Measurements from ENCODE around the gene EIF5B.

Gene EIF5B

DNA sequence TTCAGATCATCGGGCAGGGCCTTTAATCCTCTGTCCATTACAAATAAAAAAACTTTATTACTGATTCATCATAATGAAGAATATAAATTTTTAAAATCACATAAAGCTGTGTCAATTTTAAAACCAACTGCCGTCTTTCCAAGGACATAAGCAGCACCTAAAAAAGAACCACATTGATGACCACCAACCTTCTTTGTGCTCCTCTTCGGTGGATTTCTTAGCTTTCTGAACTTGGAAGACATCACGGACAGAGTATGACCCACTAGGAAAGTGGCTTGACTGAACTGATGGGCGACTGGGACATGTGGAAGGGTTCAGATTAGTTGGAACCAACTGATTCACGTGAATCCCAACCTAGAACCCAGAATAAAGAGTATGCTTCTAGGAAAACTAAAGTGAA is 68.9 kb downstream of the EIF5B start:
- DNase-seq (ENCODE audit: low read depth in 2 of 2): no peak

DNA sequence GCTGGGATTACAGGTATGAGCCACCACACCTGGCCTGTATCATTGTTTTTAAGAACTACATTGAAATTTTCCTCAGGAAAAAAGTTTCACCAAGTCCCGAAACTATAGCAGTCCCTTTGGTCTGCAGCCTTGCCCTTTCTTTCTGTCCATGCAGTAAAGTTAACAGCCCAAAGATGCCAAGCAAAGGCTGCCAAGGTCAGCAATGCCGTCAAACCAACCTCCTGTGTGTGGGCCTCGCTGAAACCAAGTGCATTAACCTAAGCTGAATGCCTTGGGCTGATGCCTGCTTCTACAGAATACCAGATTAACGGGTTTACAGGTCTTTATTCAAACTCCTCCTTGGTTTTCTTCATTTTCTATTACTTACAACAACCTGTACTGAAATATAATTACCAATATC is 73.1 kb downstream of the EIF5B start:
- no peak for DNase-seq (ENCODE audit: low read depth in 2 of 2)

DNA sequence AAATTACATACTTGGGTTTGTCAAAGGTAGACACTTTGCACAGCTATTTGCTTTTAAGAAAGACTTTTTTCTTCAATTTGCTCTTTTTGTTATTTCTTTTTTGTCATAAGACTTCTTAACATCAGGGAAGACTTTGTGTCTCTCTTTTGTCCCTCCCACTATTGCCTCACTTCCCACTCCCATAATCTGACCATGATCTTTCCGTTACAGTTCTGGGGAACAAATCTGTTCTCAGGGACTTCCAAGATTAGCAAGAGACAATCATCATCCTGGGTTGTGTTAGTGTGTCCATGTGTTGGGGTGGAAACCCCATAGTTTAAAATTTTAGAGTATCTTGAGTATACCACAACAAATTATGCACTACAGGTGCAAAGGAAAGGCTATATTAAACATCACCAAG is 77.4 kb downstream of the EIF5B start:
- DNase-seq (ENCODE audit: low read depth in 2 of 2): no peak

DNA sequence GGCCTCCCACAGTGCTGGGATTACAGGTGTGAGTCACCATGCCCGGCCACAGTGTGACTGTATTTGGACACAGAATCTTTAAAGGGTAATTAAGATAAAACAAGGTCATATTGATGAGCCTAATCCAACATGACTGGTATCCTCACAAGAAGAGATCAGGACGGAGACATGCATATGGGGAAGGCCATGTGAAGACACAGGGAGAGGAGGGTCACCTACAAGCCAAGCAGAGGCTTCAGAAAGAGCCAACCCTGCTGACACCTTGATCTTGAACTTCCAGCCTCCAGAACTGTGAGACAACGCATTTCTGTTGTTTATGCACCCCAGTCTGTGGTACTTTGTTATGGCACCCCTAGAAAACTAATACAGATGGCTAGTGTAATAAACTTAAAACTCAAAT is 80.2 kb downstream of the EIF5B start:
- DNase-seq (ENCODE audit: low read depth in 2 of 2): no peak

DNA sequence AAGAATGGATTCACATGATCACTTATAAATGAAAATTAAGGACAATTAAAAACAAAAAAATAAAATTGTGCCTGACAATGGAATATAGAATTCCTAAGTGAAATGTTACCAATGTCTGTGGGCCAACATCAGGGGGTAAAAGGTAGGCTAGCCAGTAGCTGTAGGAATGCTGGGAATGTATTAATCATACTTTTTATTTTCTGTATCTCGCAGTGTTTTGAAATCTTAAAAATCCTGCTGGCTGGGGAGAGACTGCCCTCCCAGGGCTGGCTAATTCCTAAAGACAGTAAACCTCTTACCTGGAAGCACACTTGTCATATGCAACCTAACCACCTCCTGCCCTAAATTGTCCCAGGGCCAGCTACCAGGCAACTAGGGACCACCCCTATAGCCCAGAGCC is 82.8 kb downstream of the EIF5B start:
- no peak for DNase-seq (ENCODE audit: low read depth in 2 of 2)

DNA sequence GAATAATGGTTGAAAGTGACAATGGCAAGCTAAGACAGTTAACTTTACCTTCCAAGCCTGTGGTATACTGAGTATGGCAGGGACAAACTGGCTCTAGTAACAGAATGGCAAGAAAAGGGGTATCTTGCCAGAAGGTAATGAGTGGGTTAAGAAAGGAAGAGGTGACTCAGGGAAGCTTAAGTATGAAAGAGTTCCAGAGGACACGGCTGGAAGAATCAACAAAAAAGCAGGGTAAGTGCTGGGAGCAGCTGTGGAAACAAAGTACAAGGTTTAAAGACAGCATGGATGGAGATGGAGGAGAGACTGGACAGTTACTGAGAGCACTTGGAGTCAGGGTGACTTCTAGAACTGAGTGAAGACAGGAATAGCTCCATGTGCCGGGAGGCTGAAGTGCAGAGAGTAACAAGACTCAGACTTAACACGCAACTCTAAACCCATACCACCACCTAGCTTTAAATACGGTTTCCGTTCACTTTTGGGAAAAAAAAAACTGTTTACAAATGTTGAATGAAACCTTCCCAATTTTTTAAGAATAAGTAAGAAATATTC is 83.6 kb downstream of the EIF5B start:
- no peak for DNase-seq (ENCODE audit: low read depth in 2 of 2)

DNA sequence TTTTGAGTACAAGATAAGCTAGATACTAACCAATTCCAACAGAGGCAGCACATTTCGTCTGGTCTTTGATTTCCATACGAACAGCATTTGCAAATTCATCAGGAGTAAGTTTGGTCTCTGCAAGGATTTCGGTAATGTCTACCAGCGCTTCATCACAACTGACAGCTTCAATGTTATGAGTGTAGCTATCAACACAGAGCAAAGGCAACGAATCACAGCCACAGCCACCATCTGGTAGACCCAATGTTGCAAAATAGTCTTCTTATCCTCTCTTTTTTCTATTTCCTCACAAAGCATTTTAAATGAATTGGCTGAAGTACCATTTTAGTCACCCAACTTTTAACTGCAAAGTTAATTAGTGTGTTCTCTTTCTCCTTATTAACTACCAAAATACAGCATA is 84.3 kb downstream of the EIF5B start:
- DNase-seq (ENCODE audit: low read depth in 2 of 2): no peak

DNA sequence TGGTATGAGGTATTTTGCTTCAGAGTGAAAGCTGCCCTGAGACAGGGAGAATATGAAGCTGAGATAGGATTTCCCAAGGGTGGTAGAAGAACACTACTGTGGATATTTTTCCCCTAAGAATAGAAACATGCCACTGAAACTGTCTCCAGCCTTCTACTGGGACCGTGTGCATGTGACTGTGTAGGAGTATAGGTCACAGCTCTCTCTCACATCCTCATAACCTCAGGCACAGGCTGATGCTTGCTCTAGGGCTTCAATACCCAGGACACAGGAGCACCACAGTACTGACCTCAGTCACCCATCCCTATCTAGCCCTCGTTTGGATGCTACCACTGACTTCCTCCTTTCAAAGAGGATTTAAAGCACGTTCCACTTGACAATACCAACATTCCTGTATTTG is 85.4 kb downstream of the EIF5B start:
- no peak for DNase-seq (ENCODE audit: low read depth in 2 of 2)

DNA sequence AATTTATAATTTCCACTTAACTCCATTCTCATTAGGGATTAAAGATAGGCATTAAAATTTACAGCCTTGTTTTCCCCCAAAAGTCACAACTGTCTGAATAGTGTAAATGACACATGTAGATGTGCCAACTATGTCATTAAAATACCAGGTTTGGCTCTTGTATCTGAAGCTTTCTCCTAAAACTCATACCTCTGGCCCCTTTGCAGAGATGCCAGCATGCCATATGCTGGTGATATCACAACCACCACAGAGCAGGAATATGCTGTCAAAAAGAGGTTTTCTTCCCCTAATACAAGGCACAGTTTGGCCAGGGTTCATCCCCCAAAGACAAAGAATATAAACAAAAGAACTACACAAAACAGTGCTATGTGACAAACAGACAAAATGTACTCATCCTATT is 87.2 kb downstream of the EIF5B start:
- DNase-seq (ENCODE audit: low read depth in 2 of 2): no peak

DNA sequence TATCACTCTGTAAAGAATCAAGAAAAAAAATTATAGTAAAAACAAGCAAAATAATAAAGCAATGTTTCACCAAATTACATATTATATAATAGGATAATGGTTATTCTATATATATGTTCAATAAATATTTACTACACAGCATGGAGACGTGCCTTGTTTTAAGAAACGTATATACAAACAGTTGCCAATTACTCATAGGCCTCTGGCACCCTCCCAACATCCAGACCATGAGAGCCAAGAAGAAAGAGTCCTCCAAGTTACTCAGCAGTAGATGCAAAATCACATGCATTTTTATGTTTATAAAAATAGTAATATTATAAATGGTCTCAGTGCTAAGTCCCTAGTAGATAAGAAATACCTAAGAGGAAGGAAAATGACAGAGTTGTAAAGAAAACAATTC is 87.8 kb downstream of the EIF5B start:
- DNase-seq (ENCODE audit: low read depth in 2 of 2): no peak

DNA sequence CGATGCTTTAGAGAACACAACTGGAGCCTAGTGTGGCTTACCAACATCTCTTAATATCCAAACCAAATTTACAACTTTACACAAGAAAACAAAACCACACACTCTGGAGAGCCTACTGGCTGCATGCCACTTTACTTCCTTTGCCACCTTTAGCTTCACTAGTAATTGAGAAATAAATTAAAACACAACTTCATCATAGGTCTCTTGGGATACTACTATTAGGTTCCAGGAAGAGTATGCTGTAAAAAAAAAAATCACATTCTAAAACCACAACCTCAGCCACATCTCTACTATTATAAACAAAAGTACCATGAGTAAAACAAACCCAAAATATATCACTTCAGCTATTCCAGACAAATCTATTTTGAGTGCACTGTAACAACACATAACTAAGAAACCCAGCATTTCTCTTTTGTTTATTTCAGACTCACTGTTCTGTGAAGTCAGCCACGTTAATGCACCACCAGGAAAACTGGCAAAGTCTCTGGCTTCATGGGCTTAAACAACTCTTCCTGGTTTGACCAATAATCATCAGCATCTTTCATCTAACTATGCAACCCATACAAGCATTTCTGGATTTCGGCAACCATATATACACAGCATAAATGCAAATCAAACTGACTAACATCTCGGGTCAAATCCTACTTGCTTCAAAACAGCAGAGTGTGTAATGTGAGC is 93.6 kb downstream of the EIF5B start:
- no peak for DNase-seq (ENCODE audit: low read depth in 2 of 2)

DNA sequence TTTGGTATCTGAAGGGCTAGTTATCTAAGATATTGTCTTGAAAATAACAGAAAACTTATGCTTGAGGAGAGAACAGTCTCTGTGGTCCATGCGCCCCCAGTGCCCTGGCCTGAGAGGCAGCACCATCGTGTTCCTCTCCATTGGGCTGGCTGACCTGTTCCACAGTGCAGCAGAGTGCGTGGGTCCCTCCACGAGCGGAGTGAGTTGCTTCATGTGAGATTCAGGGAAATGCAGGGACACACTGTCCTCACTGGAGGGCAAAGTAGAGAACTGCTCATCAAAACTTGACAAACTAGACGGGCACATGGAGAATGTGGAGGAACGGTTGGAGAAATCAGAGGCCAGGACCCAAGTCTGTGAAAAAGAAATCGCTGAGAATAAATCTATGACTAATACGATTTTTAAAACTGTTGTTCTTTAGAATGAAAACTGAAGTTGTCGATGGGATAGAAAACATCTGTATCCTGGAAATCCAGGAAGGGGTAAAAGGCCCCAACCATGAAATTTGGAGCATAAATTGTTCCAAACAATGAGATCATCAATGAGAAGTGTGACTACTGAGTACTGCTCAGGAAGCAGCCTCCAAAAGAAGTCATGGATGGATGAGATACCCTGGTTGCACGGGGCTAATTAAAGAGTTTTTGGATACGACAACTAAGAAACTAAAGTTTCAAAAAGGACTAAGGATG is 94.5 kb downstream of the EIF5B start:
- DNase-seq (ENCODE audit: low read depth in 2 of 2): no peak

DNA sequence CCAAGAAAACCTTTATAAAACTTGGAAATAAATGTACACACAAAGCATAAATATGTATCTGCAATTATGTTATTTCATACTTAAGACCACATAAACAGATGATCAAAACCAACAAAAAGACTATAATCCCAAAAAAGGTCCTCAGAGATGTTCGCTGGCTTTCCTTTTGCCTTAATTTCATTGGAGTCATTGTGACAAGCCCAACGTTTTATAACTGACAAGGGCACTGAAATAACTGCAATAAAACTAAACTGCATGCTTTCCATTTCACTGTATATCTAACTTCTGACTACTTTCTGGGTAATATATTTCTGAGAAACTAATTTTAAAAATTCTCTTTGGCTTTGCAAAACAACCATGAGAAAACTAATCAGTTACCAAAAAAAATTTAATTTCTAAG is 96.2 kb downstream of the EIF5B start:
- DNase-seq (ENCODE audit: low read depth in 2 of 2): no peak

DNA sequence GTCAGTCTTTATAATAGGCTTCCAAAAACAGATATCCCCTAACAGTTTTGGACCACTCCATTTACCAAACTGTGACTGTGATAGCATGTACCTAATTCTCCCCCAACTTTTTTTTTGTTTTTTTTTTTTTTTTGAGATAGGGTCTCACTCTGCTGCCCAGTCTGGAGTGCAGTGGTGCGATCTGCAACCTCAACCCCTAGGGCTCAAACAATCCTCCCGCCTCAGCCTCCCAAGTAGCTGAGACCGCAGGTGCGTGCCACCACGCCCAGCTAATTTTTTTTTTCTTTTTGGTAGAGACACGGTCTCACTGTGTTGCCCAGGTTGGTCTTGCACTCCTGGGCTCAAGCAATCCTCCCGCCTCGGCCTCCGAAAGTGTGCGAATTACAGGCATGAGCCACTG is 99.7 kb downstream of the EIF5B start:
- no peak for DNase-seq (ENCODE audit: low read depth in 2 of 2)

DNA sequence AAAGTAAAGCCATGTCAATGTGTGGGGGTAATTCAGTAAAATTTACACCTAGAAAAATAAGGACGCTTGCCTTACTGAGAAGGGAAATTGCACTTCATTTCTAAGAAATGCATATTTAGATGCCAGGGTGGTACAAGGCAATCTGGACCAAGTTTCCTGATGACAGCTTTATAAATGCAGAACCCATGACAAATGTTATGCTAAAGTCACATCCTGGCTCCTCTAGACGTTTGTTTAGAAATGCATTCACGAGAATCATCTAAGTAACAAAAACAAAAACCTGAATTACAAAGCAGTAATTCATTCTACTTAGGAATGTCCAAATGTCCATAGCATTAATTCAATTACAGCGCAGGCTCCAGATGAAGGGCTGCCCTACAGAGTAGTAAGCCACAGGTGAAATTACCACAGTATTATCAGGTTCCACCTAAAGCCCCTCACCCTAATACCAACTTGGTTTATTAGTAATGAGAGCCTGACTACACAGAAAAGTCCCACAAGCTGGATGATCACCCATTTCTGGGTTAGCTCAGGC is 102.8 kb downstream of the EIF5B start:
- DNase-seq (ENCODE audit: low read depth in 2 of 2): no peak

DNA sequence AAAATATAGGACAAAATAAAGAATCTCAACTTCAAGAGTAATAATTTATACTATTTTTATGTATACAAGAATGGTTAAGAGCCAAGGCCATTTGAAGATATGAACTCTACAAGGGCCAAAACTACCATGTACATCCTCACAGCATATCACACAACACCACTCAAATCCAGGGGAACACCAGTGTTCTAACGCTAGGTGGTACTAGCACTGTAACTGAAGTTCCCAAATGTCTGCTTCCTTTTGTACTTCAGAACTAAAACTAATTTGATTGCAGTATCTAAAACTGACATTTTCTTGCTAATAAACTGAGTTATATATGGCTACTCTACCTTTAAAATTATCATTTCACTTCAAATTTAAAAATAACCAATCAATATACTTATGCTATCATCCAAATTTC is 105.6 kb downstream of the EIF5B start:
- no peak for DNase-seq (ENCODE audit: low read depth in 2 of 2)

DNA sequence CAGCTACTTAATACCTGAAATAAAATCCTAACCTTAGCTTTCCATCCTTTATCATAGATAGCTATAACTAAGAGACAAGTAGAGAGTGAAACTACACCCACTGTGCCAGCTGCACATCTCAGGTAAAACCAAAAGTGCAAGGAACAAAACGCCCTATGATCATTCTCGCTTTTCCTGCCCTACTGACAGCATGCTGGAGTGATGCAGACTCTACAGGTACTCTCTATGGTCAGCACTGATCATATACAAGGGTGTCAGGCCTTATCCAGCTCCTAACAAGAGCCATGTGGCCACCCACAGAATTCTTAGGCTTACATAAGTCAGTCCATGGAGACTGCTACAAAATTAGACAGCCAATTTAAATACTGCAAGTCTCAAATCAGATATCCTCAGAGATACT is 107.0 kb downstream of the EIF5B start:
- no peak for DNase-seq (ENCODE audit: low read depth in 2 of 2)

DNA sequence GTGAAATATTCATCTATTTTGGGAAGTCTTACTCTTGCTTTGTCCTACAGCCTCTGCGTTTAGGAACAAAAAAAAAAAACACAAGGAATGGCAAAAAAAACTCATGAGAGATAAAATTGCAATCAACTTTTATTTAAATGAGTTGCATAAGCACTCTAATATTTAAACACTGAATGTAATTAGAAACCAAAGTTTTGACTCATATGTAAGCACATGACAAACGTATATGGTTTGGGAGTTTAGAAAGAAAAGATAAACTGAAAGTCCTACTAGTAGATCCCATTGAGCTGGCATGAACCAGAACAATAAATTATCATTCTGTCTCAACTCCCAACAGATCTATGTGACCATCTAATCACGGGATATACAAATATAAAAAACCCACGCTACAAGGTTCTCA is 107.9 kb downstream of the EIF5B start:
- DNase-seq (ENCODE audit: low read depth in 2 of 2): no peak

DNA sequence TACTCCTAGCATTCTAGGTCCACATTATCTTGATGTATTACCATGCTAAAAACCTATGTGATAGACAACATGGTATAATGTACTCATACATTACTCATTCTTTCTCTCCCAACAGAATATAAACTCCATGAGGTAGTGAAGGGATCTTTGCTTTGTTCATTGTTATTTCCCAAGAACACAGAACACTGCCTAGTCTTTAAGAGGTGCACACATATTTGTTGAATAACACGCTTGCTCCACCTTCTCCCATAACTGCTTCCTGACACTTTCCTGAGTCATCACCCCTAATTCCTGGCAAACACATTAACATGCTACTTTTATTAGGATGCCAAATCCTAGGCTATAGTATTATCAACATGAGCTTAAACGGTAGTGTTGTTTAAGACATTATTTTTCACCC is 111.4 kb downstream of the EIF5B start:
- no peak for DNase-seq (ENCODE audit: low read depth in 2 of 2)

DNA sequence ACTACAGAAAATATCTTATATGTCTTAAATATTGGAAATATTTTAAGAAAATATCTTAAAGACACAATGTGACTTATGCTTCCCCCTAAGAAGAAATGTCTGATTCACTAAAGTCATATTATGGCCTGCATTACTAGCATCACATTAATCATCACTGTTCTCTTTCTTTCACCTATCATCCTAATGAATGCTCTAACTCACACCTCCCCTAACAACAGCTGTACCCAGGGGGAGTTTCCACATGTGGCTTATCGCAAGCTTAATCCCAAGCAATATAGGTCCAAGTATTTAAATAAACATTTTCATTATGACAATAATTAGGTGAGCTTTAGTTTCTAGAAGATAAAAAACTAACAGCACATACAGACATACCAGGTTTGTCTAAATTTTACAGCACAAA is 113.0 kb downstream of the EIF5B start:
- no peak for DNase-seq (ENCODE audit: low read depth in 2 of 2)
